SJCRH30 (cell line): Measurements from ENCODE around the gene USP22. TPM values are rescaled to one million over a fixed set of nuclear protein-coding genes. Genes with fewer than 3 reads are reported as not detected.
A peak's percentile ranks its signal among the peaks of the same experiment; 100 is the strongest.
"Not testable (repeated sequence)": the region's sequence is repeated elsewhere in the genome, so short reads cannot be mapped to it uniquely, and the experiment has no call there.

Experiments used
- DNase-seq, 2 experiments: peaks; one replicate each; pipeline ENCODE4 v3.0.0-alpha.2; 2015 to 2020
- H3K27ac ChIP-seq: fragments of 250-450 bp; sonication (Bioruptor Pico); 2 replicates; pipeline ENCODE4 v1.5.1; 2020; ENCODE audit warnings: mild to moderate bottlenecking, moderate library complexity
- H3K27me3 ChIP-seq: fragments of 250-450 bp; sonication (Bioruptor Pico); 2 replicates; pipeline ENCODE4 v1.5.1; 2020; ENCODE audit warnings: mild to moderate bottlenecking, moderate library complexity
- H3K36me3 ChIP-seq: fragments of 250-450 bp; sonication (Bioruptor Pico); 2 replicates; pipeline ENCODE4 v1.5.1; 2020; ENCODE audit warnings: mild to moderate bottlenecking, moderate library complexity
- H3K4me1 ChIP-seq: fragments of 250-450 bp; sonication (Bioruptor Pico); 2 replicates; pipeline ENCODE4 v1.5.1; 2020; ENCODE audit warnings: mild to moderate bottlenecking, moderate library complexity
- H3K4me3 ChIP-seq: fragments of 250-450 bp; sonication (Bioruptor Pico); 2 replicates; pipeline ENCODE4 v1.5.1; 2020; ENCODE audit warnings: mild to moderate bottlenecking, moderate library complexity
- H3K9me3 ChIP-seq: fragments of 250-450 bp; sonication (Bioruptor Pico); replicated peaks from 2 replicates; pipeline ENCODE4 v1.5.1; 2020; ENCODE audit warnings: mild to moderate bottlenecking, moderate library complexity
- total RNA-seq: library from RNA; depleted of rRNA; stranded (reverse); fragments of >200 nt; shearing (Covaris generic); gene quantifications from 2 replicates; pipeline ENCODE4 v1.2.3, GENCODE V29; 2014; rRNA removed

Gene USP22
- total RNA-seq = 621 and 662 TPM in 2 replicates

DNA sequence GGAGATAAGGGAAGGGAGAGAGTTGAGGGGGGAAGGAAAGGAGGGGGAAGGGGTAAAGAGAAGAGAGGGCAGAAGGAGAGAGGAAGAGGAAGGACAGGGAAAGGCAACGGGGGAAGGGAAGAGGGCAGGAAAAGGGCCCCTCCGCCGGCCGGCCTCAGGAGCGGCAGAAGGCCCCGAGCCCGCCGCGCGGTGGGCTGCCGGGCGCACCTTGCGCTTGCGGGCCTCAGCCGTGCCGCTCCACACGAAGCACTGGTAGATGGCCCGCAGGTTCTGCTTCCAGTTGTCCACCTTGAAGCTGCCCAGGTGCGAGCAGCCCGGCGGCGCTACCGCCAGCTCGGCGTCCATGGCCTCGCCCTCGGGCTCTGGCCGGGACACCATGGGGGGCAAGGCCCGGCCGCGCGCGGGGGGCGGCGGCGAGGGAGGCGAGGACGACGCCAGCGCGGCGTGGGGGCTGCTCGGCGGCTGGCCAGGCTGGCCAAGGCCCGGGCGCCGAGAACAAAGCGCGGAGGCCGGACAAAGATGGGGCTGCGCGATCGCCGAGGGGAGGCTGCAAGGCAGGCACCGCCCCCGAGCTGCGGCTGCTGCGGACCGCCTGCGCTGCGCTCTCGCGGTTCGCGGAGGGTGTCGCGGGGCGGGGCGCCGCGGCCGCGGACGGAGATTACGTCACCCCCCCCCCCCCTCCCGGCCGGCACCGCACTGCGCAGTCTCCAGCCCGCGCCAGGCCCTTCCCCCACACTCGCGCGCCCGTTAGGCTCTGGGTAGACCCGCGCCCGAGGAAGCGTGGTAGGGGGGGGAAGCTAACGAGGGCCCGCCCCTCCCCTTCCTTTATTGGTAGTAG lies at the start of gene USP22:
TSS of gene USP22 (minus strand) at position 554 of the 838 bp plus-strand sequence. CDS start at position 378, 176 bp downstream.
- Histone ChIP-seq H3K36me3 (peaks cover 32% of the 10 kb centered on the region), H3K9me3 (no peaks in the 10 kb centered on the region)
- DNase-seq = no peak

DNA sequence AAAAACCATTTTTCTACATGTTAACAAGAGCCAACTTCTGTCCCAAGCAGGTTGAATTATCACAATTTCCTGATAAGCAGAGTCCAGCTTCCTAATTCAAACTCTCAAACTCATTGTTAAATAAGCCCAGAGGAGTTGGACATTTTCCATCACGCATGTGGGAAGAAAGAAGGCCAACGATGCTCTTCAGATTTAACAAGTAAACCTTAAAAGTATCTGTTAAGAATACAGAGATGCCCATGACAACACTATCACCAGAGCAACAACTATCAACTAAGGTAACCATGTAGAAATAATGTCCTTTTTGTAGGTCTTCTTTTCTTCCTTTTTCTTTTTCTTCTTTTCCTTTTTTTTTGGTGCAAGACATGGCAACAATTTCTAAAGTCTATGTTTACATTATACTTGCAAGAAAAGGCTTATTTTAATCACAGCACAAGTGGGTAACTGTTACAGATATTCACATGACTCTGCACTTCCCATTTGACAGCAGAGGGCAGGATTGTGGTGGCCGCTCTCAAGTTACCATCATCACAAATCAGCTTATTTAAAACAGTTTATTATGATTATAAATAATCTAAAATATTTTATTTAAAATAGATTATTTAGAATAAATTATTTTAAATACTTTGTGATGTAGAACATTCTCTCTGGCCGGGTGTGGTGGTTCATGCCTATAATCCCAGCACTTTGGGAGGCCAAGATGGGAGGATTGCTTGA lies 48.2 kb upstream of the USP22 start:
- no peak overlapping the region for H3K4me3 ChIP-seq
- H3K36me3 ChIP-seq = peaks cover 55% of the 10 kb centered on the region
- DNase-seq = no peak
- H3K4me1 ChIP-seq = no peaks in the 10 kb centered on the region
- H3K27ac ChIP-seq = no peak overlapping the region
- H3K9me3 ChIP-seq = no peaks in the 10 kb centered on the region
- H3K27me3 ChIP-seq = no peaks in the 10 kb centered on the region

More for the DNA sequence above, at the start of gene USP22:
- Histone ChIP-seq H3K4me1 (peaks cover 9% of the 10 kb centered on the region), H3K27me3 (no peaks in the 10 kb centered on the region), H3K4me3 (peak within 1 kb of the TSS; percentile 95), H3K27ac (peak within 1 kb of the TSS; percentile 95)

DNA sequence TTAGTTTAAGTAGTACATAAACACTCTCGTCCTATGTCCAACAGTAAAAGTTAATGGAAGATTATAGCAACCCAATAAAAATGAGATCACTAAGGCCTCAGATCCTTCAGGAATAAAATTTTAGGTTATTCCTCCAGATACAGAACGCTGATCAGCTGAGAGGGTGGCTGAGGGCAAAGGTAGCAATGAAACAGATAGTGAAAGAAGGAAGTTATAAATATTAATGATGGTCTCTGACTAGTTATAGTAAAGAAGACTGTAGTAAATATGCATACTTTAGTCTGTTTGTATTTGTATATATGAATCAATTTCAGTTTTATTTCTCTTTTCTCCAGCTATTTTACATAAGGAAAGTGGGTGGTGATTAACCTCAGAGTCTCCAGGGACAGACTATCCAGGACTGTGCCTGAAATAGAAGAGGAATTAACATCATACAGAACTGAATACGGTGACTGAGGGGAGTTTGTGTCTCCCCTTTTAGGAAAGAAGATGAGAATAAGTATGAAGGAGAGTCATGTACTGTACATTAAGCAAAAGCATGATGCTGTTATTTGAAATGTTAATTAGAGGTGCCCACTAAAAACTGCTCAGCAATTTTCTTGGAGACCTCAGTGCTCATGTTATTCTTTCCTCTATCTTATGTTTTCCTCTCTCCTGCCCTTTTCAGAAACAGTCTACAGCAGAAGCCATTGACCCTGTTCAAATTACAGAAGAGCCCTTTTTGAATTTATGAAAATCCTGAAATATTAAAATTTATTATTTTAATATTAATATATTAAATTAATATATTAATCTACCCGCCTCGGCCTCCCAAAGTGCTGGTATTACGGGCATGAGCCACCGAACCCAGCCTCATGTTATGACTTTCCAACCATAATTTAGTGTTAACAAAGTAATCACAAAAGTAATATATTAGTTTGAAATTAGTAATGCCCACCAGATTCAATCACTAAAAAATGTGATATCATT lies 47.4 kb upstream of the USP22 start:
- Histone ChIP-seq H3K9me3 (no peaks in the 10 kb centered on the region), H3K36me3 (peaks cover 59% of the 10 kb centered on the region), H3K4me1 (no peaks in the 10 kb centered on the region), H3K27me3 (no peaks in the 10 kb centered on the region), H3K27ac (no peak overlapping the region), H3K4me3 (no peak overlapping the region)
- DNase-seq = no peak

DNA sequence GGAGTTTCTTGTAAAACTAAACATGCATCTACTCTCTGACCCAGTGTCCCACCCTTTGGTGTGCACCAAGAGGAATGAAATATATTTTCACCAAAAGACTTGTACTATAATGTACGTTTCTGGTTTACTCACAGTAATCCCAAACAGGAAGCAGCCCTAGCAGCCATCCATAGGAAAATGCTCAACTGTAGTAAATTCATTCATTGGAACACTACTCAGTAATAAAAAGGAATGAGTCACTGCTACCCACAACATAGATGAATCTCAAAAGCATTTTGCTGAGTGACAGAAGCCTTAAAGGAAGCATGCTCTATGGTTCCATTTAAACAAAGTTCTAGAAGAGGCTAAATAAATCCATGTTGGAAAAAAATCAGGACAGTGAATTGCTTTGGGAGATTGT lies 46.3 kb upstream of the USP22 start:
- no peaks in the 10 kb centered on the region for H3K9me3 ChIP-seq
- H3K27me3 ChIP-seq = no peaks in the 10 kb centered on the region
- H3K27ac ChIP-seq = no peak overlapping the region
- no peaks in the 10 kb centered on the region for H3K4me1 ChIP-seq
- H3K4me3 ChIP-seq = no peak overlapping the region
- peaks cover 68% of the 10 kb centered on the region for H3K36me3 ChIP-seq
- no peak for DNase-seq

DNA sequence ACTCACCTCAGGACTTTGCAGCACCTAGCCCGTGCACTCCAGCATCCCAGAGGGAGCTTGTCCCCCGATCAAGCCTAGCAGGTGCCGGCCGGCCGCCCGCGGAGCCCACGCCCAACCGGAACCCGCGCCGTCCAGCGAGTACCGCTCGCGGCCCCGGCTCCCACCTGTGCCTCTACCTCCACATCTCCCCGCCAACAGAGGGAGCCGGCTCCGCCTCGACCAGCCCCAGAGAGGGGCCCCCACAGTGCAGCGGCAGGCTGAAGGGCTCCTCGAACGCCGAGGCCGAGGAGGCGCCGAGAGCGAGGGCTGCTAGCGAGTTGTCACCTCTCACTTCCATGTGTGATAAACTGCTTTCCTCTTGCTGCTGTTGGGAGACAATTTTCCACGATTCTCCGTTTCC lies 42.9 kb upstream of the USP22 start:
- H3K4me1 ChIP-seq = peaks cover 14% of the 10 kb centered on the region
- peaks cover 10% of the 10 kb centered on the region for H3K9me3 ChIP-seq
- no peaks in the 10 kb centered on the region for H3K27me3 ChIP-seq
- no peak overlapping the region for H3K27ac ChIP-seq
- no peak overlapping the region for H3K4me3 ChIP-seq
- H3K36me3 ChIP-seq = peaks cover 72% of the 10 kb centered on the region
- DNase-seq = no peak

DNA sequence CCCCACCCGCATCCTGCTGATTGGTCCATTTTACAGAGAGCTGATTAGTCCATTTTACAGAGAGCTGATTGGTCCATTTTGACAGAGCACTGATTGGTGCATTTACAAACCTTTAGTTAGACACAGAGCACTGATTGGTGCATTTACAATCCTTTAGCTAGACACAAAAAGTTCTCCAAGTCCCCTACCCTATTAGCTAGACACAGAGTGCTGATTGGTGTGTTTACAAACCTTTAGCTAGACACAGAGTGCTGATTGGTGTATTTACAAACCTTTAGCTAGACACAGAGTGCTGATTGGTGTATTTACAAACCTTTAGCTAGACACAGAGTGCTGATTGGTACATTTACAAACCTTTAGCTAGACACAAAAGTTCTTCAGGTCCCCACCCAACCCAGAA lies 42.5 kb upstream of the USP22 start:
- Histone ChIP-seq H3K36me3 (peaks cover 72% of the 10 kb centered on the region), H3K9me3 (peaks cover 10% of the 10 kb centered on the region), H3K4me1 (peaks cover 14% of the 10 kb centered on the region)
- H3K27ac ChIP-seq, H3K4me3 ChIP-seq, H3K27me3 ChIP-seq, DNase-seq: not testable (repeated sequence)

DNA sequence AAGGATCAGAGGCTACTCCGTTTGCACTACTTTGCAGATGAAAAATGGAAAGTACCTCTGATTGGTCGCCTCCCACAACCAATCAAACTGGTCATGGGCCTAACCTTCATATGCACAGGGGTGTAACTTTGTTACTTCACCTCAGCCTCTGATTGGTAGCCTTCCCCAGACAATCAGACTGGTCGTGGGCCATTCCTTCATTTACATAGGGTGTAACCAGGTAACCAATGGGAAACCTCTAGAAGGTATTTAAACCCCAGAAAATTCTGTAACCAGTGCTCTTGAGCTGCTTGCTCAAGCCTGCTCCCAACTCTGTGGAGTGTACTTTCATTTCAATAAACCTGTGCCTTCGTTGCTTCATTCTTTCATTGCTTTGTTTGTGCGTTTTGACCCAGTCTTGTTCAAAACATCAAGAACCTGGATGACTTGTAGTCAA lies 39.2 kb upstream of the USP22 start:
- peaks cover 10% of the 10 kb centered on the region for H3K9me3 ChIP-seq
- peak overlapping the region; percentile 49 for H3K27ac ChIP-seq
- H3K4me1 ChIP-seq = peaks cover 24% of the 10 kb centered on the region
- H3K27me3 ChIP-seq = no peaks in the 10 kb centered on the region
- H3K36me3 ChIP-seq = peaks cover 59% of the 10 kb centered on the region
- no peak overlapping the region for H3K4me3 ChIP-seq
- peak in 1 of 2 experiments; percentile 64 for DNase-seq

DNA sequence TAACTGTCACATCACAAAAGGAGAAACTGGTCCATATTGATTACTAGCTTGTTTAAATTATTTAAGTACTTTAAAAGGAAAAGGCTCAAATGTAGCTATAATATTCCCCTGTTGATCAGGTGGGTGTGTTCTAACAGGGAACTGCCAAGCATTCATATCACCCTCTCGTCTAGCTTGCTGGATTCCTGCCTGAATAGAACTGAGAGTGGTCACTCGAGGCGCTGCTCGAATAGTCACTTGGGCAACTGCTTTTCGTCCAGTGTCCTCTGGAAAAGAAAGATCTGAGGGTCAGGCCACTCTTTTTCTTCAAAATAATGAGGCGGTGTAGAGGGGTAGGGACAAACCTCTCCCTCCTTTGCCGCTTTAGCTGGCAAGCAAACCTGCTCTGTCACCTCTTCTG lies 36.4 kb upstream of the USP22 start:
- H3K4me1 ChIP-seq = peaks cover 37% of the 10 kb centered on the region
- no peak for DNase-seq
- no peak overlapping the region for H3K4me3 ChIP-seq
- no peak overlapping the region for H3K27ac ChIP-seq
- H3K27me3 ChIP-seq = no peaks in the 10 kb centered on the region
- peaks cover 10% of the 10 kb centered on the region for H3K9me3 ChIP-seq
- peaks cover 37% of the 10 kb centered on the region for H3K36me3 ChIP-seq

DNA sequence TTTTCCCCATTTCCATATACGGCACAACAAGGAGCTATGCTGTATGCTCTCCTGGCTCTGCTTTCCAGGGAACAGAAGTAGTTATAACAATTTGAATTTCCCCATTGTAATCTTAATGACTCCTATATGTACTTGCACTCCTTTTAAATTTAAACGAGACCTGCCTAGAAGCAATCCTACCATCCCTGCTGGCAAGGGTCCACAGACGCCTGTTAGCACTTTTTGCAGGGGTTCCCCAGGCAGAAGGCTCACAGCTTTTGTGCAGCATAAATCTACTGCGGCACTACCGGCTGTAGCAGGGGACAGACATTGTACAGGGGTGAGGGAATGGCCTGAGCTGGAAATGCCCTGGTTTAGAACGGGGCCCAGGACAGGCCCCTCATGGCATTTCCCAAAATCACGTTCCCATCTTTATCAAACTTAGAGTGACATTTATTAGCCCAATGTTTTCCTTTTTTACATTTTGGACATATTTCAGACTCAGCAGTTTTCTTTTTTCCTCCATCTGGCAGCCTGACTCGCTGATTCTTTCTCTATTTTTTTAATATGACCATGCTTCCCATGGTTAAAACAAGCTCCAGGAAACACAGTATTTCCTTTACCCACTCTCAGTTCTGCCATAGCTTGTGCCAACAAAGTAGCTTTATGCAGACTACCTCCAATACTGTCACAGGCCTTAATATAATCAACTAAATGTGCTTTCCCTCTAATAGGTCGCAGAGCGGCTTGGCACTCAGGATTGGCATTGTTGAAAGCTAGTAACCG lies 35.4 kb upstream of the USP22 start:
- Histone ChIP-seq H3K36me3 (peaks cover 31% of the 10 kb centered on the region), H3K4me3 (no peak overlapping the region), H3K27ac (no peak overlapping the region), H3K27me3 (no peaks in the 10 kb centered on the region), H3K4me1 (peaks cover 37% of the 10 kb centered on the region), H3K9me3 (peaks cover 10% of the 10 kb centered on the region)
- no peak for DNase-seq

DNA sequence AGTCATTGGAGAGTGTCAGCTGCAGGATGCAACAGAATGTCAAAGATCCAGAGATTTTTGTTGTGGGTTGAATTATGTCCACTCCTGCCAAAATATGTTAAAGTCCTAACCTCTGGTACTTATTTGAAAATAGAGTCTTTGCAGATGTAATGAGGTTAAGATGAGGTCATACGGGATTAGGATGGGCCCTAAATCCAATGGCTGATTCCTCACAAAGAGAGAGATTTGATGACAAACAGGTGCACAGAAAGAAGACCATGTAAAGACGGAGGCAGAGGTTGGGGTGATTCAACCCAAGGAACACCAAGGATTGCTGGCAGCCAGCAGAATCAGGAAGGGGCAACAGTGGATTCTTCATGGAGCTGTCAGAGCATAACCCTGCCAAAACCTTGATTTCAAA lies 34.5 kb upstream of the USP22 start:
- peaks cover 22% of the 10 kb centered on the region for H3K36me3 ChIP-seq
- no peak overlapping the region for H3K27ac ChIP-seq
- no peaks in the 10 kb centered on the region for H3K27me3 ChIP-seq

DNA sequence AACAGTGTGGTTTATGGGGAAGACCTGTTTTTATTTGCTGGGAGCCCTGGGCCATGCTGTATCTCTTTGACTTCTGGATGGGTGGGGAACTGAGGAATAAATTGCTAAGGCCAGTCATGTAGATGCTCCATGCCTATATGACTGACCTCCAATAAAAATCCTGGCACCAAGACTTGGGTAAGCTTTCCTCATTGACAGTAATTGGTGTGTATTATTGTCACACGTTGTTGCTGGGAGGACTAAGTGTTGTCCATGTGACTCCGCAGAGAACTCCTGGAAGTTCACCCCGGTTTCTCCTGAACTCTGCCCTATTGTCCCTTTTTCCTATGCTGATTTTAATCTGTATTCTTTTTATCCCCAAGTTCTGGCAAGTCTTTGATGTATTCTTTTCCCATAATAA lies 33.4 kb upstream of the USP22 start:
- Histone ChIP-seq H3K36me3 (peaks cover 16% of the 10 kb centered on the region), H3K27ac (peak overlapping the region; percentile 95), H3K9me3 (peaks cover 5% of the 10 kb centered on the region; the same call in 1 of the 2 replicates), H3K27me3 (no peaks in the 10 kb centered on the region), H3K4me3 (peak overlapping the region; percentile 66), H3K4me1 (peaks cover 27% of the 10 kb centered on the region)
- no peak for DNase-seq

More for the DNA sequence above, 34.5 kb upstream of the USP22 start:
- DNase-seq = peak in 1 of 2 experiments; percentile 62
- Histone ChIP-seq H3K9me3 (peaks cover 7% of the 10 kb centered on the region), H3K4me1 (peaks cover 37% of the 10 kb centered on the region), H3K4me3 (peak overlapping the region; percentile 66; the same call in 1 of the 2 replicates)

DNA sequence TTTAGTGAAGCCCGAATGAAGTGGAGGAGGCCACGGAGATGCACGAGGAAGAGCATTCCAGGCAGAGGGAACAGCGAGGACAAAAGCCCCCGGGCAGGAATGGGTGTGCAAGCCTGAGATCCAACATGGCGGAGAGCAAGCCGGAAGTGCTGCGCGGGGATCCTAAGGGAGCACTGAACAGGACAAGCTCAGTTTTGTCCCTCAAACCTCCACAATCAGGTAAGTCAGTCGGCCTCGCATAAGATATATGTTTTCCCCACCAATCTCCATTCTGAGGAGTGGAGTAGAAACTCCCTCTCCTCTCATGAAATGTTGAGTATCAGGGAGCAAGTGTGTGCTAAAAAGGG lies 32.9 kb upstream of the USP22 start:
- Histone ChIP-seq H3K4me3 (peak overlapping the region; percentile 66), H3K9me3 (no peaks in the 10 kb centered on the region; the same call in 1 of the 2 replicates), H3K4me1 (peaks cover 23% of the 10 kb centered on the region), H3K36me3 (peaks cover 11% of the 10 kb centered on the region), H3K27ac (peak overlapping the region; percentile 95), H3K27me3 (no peaks in the 10 kb centered on the region)
- DNase-seq = peak in 1 of 2 experiments; percentile 93

DNA sequence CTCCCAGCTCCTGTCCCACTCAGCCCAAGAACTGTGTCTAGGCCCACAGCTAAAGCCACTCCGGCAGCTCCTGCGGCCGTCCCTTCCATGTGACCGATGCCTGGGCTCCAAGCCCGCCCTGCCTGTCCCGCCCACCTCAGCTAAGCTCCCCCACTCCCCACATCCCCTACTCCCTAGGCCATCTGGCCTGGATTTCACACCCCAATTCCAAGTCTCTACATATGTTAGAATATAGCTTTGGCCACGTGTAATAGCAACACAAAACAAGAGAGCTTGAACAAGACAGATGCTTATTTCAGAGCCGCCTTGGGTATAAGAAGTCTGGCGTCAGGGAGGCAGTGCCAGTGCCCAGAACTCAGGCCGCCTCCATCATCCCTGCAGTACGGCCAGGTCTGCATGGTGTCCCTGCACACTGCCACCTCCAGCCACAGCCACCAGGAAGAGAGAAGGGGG lies 30.0 kb upstream of the USP22 start:
- no peaks in the 10 kb centered on the region for H3K9me3 ChIP-seq
- H3K36me3 ChIP-seq = no peaks in the 10 kb centered on the region; the same call in 1 of the 2 replicates
- no peak overlapping the region for H3K27ac ChIP-seq

More for the DNA sequence above, 30.0 kb upstream of the USP22 start:
- DNase-seq = no peak
- Histone ChIP-seq H3K4me1 (peaks cover 31% of the 10 kb centered on the region), H3K27me3 (no peaks in the 10 kb centered on the region), H3K4me3 (no peak overlapping the region)
